GM18511 (cell line): ENCODE results near the gene NBEAL2.
"Not testable (repeated sequence)": the region's sequence is repeated elsewhere in the genome, so short reads cannot be mapped to it uniquely, and the experiment has no call there.

ENCODE experiments used
- ATAC-seq: cut with Tn5 transposase; IDR thresholded peaks from one replicate; pipeline ENCODE4 v1.9.1; 2021; ENCODE audit warnings: mild to moderate bottlenecking, moderate library complexity; ENCODE audit not compliant: unreplicated experiment

Gene NBEAL2

GRCh38 chr3:47010910-47011309, 31.4 kb downstream of the NBEAL2 start:
- ATAC-seq, result no peak

GRCh38 chr3:47011371-47011770, 31.9 kb downstream of the NBEAL2 start:
- ATAC-seq, result no peak

- ATAC-seq, result no peak
These were observed 33.1 kb downstream of the NBEAL2 start for GRCh38 chr3:47012342-47013230.

GRCh38 chr3:47013231-47013630, 33.8 kb downstream of the NBEAL2 start:
- ATAC-seq, result no peak

GRCh38 chr3:47014036-47014435, 34.6 kb downstream of the NBEAL2 start:
- ATAC-seq, result no peak

- no peak for ATAC-seq
These were observed 35.7 kb downstream of the NBEAL2 start for GRCh38 chr3:47015151-47015550.

- ATAC-seq, result no peak
These were observed 36.8 kb downstream of the NBEAL2 start for GRCh38 chr3:47016086-47016933.

GRCh38 chr3:47016934-47017435, 37.5 kb downstream of the NBEAL2 start:
- peak; percentile 61 for ATAC-seq

GRCh38 chr3:47017504-47018268, 38.2 kb downstream of the NBEAL2 start:
- no peak for ATAC-seq

- no peak for ATAC-seq
These were observed 38.8 kb downstream of the NBEAL2 start for GRCh38 chr3:47018269-47018611.

GRCh38 chr3:47019201-47019600, 39.7 kb downstream of the NBEAL2 start:
- ATAC-seq, result peak; percentile 65

- ATAC-seq, result no peak
These were observed 40.8 kb downstream of the NBEAL2 start for GRCh38 chr3:47020311-47020710.

- no peak for ATAC-seq
These were observed 43.2 kb downstream of the NBEAL2 start for GRCh38 chr3:47022641-47023071.

- ATAC-seq, result no peak
These were observed 45.5 kb downstream of the NBEAL2 start for GRCh38 chr3:47024932-47025331.

- ATAC-seq, result not testable (repeated sequence)
These were observed 47.0 kb downstream of the NBEAL2 start for GRCh38 chr3:47026432-47026831.

- ATAC-seq, result no peak
These were observed 48.7 kb downstream of the NBEAL2 start for GRCh38 chr3:47028146-47028545.

- ATAC-seq, result no peak
These were observed 49.2 kb downstream of the NBEAL2 start for GRCh38 chr3:47028667-47029066.

- not testable (repeated sequence) for ATAC-seq
These were observed 51.6 kb downstream of the NBEAL2 start for GRCh38 chr3:47031041-47031440.

- no peak for ATAC-seq
These were observed 55.5 kb downstream of the NBEAL2 start for GRCh38 chr3:47034868-47035489.

- ATAC-seq, result no peak
These were observed 56.2 kb downstream of the NBEAL2 start for GRCh38 chr3:47035645-47036044.
